Left kidney (tissue), 2 donors: Measurements from ENCODE around the gene LCN10. TPM values are rescaled to one million over a fixed set of nuclear protein-coding genes. Genes with fewer than 3 reads are reported as not detected.

Experiments
- DNase-seq: peaks from one replicate; pipeline ENCODE4 v3.0.0-alpha.2; 2013
- polyA plus RNA-seq: library from polyadenylated mRNA; unstranded; fragments of 120-200 nt; gene quantifications from one replicate; pipeline ENCODE4 v1.2.1, GENCODE V29; 2013; ENCODE audit not compliant: insufficient read length

Gene LCN10
- polyA plus RNA-seq, 1 donor: 1.8 TPM

DNA sequence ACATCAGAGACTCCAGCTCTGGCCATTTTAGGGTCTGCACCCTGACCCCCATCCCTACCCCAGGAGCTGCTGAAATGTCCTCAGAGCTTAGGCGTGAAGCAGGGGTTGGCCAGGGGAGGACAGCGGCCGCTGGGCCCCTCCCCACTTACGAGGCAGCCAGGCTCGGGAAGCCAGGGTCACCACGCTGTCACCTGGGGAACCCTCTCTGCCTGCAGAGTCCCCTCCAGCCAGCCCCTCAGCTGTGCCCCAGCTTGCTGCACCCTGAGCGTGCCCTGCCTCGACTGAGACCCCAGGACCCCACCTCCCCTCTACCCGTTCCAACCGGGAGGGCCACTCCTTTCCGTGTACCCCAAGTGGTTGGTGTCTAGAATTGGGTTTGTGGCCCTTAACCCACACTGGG is 2.7 kb downstream of the LCN10 start:
- DNase-seq: no peak

DNA sequence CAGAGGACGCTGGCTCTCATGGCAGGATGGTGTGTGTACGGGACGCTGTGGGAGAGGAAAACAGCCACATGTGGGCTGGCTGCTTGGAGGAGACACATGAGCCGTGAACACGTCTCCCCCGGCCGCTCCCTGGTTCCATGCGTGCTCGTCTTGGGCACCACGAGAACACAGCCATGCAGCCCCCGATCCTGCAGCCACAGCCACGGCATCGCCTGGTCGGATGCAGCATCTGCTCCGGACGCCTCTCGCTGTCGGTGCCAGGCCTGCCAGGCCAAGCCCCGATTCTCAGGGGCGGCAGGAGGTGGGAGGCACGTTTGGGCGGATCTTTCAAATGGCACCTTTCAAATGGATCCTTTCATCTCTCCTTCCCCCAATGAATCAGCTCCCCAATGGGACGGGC is 3.2 kb downstream of the LCN10 start:
- no peak for DNase-seq

DNA sequence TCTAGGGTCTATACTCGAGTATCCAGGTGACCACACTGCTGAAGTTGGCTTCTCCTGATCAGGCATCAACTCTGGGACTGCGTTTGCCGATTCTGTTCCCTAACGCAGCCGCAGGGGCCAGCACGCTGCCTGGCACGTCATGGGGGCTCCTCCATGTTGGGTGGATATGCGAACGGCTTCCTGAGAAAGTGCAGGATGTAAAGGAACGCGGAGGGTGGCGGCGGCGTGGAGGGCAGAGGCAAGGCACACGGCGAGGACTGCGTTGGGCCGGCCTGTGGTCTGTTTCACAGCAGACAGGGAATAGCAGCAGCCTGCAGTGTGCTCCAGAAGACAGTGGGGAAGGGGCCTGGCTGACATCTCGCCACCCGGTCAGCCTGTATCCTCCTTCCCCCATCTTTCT is 3.8 kb downstream of the LCN10 start:
- DNase-seq: no peak

GRCh38 chr9:136735812-136736480 is 6.8 kb downstream of the LCN10 start:
- DNase-seq: no peak

DNA sequence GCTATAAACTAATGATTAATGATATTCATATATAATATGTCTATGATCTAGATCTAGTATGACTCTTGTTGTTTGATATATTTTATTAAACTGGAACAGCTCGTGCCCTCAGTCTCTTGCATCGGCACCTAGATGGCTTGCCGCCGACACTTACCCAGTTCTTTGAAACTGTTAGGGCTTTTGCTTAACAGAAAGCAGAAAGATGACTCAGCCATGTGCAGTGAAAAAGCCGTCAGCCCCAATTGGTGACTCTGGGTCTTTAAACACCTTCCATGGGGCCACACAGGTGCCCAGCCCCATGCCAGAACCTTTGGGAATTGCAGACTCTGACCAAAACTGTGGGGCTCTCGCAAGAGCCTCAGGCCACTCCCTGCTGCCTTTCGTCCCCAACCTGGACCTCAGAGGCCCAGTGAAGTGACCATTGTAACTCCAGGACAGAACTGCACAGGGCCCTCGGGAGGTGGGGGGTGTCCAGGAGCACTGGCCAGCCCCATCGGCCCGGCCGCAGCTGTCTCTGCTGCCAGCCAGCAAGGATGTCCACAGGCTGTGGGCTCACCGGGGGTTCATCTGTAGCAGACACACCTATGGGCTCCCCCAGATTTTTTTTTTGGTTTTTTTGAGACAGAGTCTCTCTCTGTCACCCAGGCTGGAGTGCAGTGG is 7.8 kb downstream of the LCN10 start:
- no peak for DNase-seq

DNA sequence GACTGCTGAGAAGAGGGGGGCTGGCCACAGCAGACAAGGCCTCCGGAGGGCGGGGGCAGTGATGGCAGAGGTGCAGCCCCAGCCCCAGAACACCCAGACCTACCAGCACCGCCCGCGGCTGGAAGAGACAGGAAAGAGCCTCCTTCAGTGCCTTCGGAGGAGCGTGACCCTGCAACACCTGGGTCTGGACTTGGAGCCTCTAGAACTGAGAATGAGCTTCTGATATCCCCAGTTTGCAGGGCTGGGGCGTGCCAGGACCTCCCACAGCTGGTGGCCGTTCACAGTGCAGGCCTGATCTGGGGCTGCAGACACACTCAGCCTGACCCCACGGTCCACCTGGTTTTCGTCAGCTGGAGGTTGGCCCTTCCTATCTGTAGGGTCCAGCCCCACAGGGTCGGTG is 9.1 kb downstream of the LCN10 start:
- DNase-seq: no peak

- no peak for DNase-seq
These were observed 10.1 kb downstream of the LCN10 start for GRCh38 chr9:136732444-136733178.

- no peak for DNase-seq
These were observed 12.8 kb downstream of the LCN10 start for GRCh38 chr9:136729926-136730325.

GRCh38 chr9:136729144-136729543 is 13.6 kb downstream of the LCN10 start:
- no peak for DNase-seq

DNA sequence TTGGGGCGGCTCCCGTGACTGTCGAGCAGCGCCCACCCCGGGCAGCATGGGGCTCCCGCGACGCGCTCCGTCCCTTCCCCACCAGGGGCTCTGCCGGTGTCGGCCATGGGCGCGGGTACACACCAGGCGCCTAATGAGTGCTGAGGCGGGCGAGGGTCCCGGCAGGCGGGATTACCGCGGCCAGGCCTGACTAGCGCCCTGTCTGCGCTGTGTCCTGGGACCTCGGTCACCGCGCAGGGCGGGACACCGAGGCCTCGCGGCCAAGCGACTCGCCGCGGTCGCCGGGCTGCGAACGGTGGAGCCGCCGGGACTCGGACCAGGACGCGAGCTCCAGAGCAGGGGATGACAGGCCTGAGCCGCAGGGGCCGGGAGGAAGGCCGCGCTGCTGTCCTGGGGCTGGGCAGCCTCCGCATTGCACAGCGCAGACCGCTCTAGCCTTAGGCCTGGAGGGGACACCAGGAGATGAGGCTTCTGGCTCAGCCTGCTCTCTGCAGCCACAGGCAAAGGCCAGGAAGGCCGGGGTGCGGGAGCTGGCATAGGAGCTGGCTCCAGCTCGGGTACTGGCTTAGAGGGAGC is 14.1 kb downstream of the LCN10 start:
- DNase-seq: no peak

DNA sequence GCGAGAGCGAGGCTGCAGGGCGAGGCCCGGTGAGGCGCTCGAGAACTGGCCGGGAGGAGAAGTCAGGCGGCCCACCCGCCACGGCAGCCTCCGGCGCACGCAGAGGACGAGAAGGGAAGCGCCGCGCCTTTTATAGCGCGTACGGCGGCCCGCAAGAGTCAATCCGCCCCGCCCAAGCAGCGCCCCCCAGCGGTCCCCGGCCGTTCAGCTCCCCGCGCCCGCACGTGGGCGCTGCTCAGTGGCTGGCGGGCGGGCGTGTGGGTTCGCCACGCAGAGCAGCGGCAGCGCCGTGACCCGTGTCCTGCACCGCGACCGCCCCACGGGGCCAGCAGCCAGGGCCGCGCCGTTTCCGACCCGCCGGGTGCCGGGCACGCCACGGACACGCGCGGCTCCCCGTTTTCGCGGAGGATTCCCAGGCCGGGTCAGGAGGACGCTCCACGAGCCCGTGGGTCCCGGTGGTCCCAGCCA is 14.6 kb downstream of the LCN10 start:
- DNase-seq: peak; percentile 85

DNA sequence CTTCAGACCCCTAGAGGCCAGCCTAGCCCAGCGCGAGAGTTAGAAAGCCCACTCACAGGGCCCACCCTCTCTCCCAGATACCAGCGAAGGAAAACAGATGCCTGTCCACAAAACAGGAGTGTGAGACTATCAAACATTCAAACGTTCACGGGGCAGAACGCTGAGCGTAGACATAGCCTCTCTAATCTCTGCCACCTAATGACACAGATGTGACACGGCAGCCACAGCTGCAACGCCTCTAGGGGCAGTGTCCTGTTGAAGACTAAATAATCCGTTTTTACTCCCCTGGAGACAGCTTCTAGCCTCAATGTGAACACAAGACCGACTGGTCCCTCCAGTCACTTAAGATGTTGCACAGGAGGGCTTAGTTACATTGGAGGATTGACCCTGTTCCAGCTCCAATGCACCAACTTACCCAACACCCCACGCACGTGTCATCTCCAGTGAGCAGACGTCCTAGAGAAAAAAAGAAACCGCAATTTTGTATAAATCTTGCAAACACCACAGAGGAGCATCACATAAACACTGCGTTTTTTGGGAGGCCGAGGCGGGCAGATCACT is 16.0 kb downstream of the LCN10 start:
- no peak for DNase-seq

GRCh38 chr9:136726118-136726517 is 16.6 kb downstream of the LCN10 start:
- no peak for DNase-seq

GRCh38 chr9:136725612-136726011 is 17.1 kb downstream of the LCN10 start:
- DNase-seq: no peak

DNA sequence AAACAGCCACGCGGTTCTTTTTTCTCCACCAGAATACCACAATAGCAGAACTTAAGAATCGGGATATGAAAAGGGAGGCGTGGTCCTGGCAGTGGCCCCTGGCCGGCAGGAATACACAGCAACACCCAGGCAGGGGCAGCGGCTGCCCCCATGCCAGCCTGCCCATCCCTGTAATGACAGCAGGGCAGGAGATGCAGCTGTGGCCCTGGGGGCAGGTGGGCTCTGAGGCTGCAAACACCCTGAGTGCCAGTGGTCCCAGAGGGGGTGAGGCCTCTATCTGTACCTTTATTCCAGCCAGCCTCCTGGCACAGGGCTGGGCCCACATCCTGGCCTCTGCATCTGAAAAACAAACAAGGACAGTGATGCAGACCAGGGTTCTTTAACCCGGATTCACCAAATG is 18.0 kb downstream of the LCN10 start:
- no peak for DNase-seq

DNA sequence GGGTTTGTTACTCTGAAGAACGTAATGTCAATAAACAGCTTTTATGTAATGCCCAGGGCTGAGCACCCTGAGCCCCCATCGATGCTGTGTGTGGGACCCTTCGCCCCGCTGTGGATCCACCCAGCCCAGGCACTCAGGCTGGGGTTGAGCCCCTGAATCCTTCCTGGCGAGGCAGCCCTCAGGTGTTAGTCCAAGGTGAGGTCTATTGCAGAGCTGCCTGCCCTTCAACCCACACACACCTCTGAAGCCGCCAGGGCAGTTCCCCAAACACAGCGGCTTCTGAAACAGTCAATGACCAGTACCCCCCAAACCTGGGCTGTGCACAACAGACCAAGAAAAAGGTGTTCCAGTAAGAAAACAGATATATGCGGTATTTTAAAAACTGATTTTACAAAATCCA is 18.8 kb downstream of the LCN10 start:
- no peak for DNase-seq

GRCh38 chr9:136723362-136723976 is 19.3 kb downstream of the LCN10 start:
- DNase-seq: no peak

DNA sequence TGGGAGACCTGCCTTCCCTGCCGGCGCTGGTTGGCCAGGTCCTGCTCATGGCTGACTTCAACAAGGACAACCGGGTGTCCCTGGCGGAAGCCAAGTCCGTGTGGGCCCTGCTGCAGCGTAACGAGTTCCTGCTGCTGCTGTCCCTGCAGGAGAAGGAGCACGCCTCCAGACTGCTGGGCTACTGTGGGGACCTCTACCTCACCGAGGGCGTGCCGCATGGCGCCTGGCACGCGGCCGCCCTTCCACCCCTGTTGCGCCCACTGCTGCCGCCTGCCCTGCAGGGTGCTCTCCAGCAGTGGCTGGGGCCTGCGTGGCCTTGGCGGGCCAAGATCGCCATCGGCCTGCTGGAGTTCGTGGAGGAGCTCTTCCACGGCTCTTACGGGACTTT is 19.8 kb downstream of the LCN10 start:
- no peak for DNase-seq

DNA sequence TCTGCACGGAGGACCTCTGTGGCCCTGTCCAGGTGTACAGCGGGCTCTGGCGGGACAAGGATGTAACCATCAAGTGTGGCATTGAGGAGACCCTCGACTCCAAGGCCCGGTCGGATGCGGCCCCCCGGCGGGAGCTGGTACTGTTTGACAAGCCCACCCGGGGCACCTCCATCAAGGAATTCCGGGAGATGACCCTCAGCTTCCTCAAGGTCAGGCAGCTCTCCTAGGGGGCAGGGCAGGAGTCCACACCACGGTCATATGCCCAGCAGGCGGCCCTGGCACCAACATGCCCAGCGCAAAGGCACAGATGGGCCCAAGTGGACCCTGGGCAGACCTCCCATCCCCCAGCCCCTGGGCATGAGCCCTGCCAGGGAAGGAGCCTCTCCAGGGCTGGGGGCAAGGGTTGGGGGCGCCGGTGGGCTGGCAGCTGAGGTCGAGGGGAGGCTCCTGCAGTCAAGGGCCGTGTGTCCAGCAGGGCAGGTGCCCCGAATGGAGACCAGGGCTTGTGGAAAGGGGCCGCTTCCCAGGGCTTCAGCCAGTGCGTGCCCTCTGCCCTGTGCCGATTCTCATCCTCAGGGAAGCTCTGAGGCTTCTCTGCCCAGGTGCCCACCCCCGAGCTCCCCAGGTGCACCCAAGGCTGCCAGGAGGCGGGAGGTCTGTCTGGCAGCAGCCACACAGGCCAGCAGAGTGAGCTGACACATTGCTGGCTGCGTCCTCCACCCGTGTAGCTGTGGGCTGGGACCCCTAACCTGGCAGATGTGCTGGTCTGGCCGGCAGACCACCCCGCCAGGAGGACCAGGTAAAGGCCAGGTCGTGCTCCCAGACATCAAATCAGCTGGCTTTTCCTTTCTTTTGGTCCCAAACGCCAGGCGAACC is 20.4 kb downstream of the LCN10 start:
- no peak for DNase-seq

GRCh38 chr9:136721339-136722092 is 21.2 kb downstream of the LCN10 start:
- DNase-seq: no peak
